K562 (cell line): ENCODE measurements around the gene LANCL1. TPM values are rescaled to one million over a fixed set of nuclear protein-coding genes. Genes with fewer than 3 reads are reported as not detected.

Source experiments
- ATAC-seq: fragments of 200-7000 bp; cut with Tn5 transposase; 3 replicates; pipeline ENCODE4 v1.9.1; 2020; ENCODE audit warnings: moderate library complexity
- BruUV-seq: library from RNA; stranded (reverse); fragments of 400-500 nt; replicated peaks from 2 replicates; lab custom pipeline; 2021; lab: Mats Ljungman, UMichigan
- CTCF ChIA-PET: fragments of 300-600 bp; formaldehyde crosslinking; extraction: SDS; loops from one replicate; lab custom pipeline; 2021; ENCODE audit warnings: low intra/inter-chr PET ratio; lab: Yijun Ruan, JAX
- POLR2A ChIA-PET: fragments of 300-600, 350-650 bp; sonication (Branson Sonifier 250); formaldehyde crosslinking; extraction: SDS; loops from one replicate; lab custom pipeline; 2021; ENCODE audit warnings: antibody characterized with exemption, inconsistent platforms; lab: Yijun Ruan, JAX
- DNase-seq, 4 experiments: peaks; one replicate each; pipeline versions ENCODE4 v3.0.0 to v3.0.0-alpha.2; 2011 to 2018; ENCODE audit warnings: low spot score in 3 of 4, mixed read lengths in 3 of 4; ENCODE audit errors: extremely low read depth in 1 of 4
- FAIRE-seq: peaks from 2 replicates; lab custom pipeline; 2011; peaks lifted over from hg19 to GRCh38; lab: Jason Lieb, UNC
- H2AFZ ChIP-seq: 2 replicates; pipeline ENCODE4 v1.6.0; 2011; ENCODE audit warnings: low read depth, low read length, control low read depth, inconsistent platforms
- H3K27ac ChIP-seq: fragments of 200-600 bp; 3 replicates; pipeline ENCODE4 v1.8.0; 2011; ENCODE audit warnings: low read depth, mild to moderate bottlenecking, control low read depth, inconsistent platforms, low read length, moderate library complexity, mixed read lengths; ENCODE audit errors: extremely low read depth
- H3K27me3 ChIP-seq, 2 experiments: fragments of 300-600 bp in 1 of 2; 2 replicates in 1 of 2; 3 replicates in 1 of 2; pipeline versions ENCODE4 v1.6.0 to v1.8.0; 2011; ENCODE audit warnings: inconsistent platforms in 2 of 2, low read length in 2 of 2, mild to moderate bottlenecking in 1 of 2, mixed read lengths in 1 of 2, moderate library complexity in 1 of 2; ENCODE audit not compliant: control insufficient read depth in 2 of 2, insufficient read depth in 2 of 2
- H3K36me3 ChIP-seq: fragments of 300-600 bp; 3 replicates; pipeline ENCODE4 v1.8.0; 2011; ENCODE audit warnings: mild to moderate bottlenecking, low read length, inconsistent platforms; ENCODE audit not compliant: control insufficient read depth, insufficient read depth
- H3K4me1 ChIP-seq, 2 experiments: fragments of 200-600 bp in 1 of 2; replicated peaks in 1 of 2; 2 replicates in 1 of 2; 3 replicates in 1 of 2; pipeline versions ENCODE4 v1.5.1 to v1.8.0; 2011; ENCODE audit warnings: inconsistent platforms in 2 of 2, low read length in 2 of 2, mild to moderate bottlenecking in 1 of 2, mixed read lengths in 1 of 2, moderate library complexity in 1 of 2; ENCODE audit not compliant: control insufficient read depth in 2 of 2, insufficient read depth in 2 of 2
- H3K4me2 ChIP-seq: 2 replicates; pipeline ENCODE4 v1.6.1; 2011; ENCODE audit warnings: low read length, control low read depth, inconsistent platforms, mixed read lengths; ENCODE audit not compliant: insufficient read depth
- H3K4me3 ChIP-seq: fragments of 200-600 bp; sonication (generic), shearing (Covaris generic); 2 replicates; pipeline ENCODE4 v1.5.1; 2016; ENCODE audit warnings: control low read depth, inconsistent platforms
- H3K79me2 ChIP-seq: fragments of 200-600 bp; 3 replicates; pipeline ENCODE4 v1.8.0; 2011; ENCODE audit warnings: low read length, inconsistent platforms; ENCODE audit not compliant: control insufficient read depth, insufficient read depth
- H3K9ac ChIP-seq, 2 experiments: 2 replicates each; pipeline versions ENCODE4 v1.6.0 to v1.6.1; 2011; ENCODE audit warnings: low read depth in 2 of 2, low read length in 2 of 2, control low read depth in 1 of 2, inconsistent platforms in 1 of 2, mild to moderate bottlenecking in 1 of 2, mixed read lengths in 1 of 2; ENCODE audit not compliant: insufficient read depth in 1 of 2
- H3K9me1 ChIP-seq: one replicate; pipeline ENCODE4 v1.6.0; 2011; ENCODE audit warnings: inconsistent platforms, mild to moderate bottlenecking, low read length, moderate library complexity; ENCODE audit not compliant: control insufficient read depth, insufficient read depth
- H3K9me3 ChIP-seq: replicated peaks from 2 replicates; pipeline ENCODE4 v1.5.1; 2011; ENCODE audit warnings: low read depth, low read length, inconsistent platforms; ENCODE audit not compliant: control insufficient read depth, insufficient read depth
- H4K20me1 ChIP-seq: replicated peaks from 2 replicates; pipeline ENCODE4 v1.6.1; 2011; ENCODE audit warnings: low read length, inconsistent platforms, mixed read lengths; ENCODE audit not compliant: control insufficient read depth, insufficient read depth
- ADNP ChIP-seq: fragments of 200-800 bp; sonication (Bioruptor generic); IDR thresholded peaks from 2 replicates; pipeline ENCODE4 v1.6.1; 2016; ENCODE audit warnings: missing genetic modification characterization, missing compliant biosample characterization
- GTF2A2 ChIP-seq: IDR thresholded peaks from 2 replicates; pipeline ENCODE4 v1.6.1; 2016; ENCODE audit warnings: mild to moderate bottlenecking, missing genetic modification characterization, missing compliant biosample characterization
- KLF1 ChIP-seq: fragments of 450-650 bp; IDR thresholded peaks from 2 replicates; pipeline ENCODE4 v1.6.1; 2016; ENCODE audit warnings: missing genetic modification characterization, missing compliant biosample characterization
- NCOR1 ChIP-seq: fragments of 450-650 bp; IDR thresholded peaks from 2 replicates; pipeline ENCODE4 v1.6.1; 2016; ENCODE audit warnings: mild to moderate bottlenecking, moderate library complexity
- PHB ChIP-seq: fragments of 250-450 bp; sonication (Bioruptor Pico); IDR thresholded peaks from 2 replicates; pipeline ENCODE4 v1.5.0; 2021
- TAF7 ChIP-seq: fragments of 450-650 bp; IDR thresholded peaks from 2 replicates; pipeline ENCODE4 v1.6.1; 2016; ENCODE audit warnings: missing genetic modification characterization, missing compliant biosample characterization
- ZBTB1 ChIP-seq: sonication (generic); formaldehyde crosslinking; IDR thresholded peaks from 2 replicates; pipeline ENCODE4 v1.8.1; 2023; ENCODE audit warnings: missing genetic modification reagents, low read depth, mild to moderate bottlenecking, borderline replicate concordance
- ZNF232 ChIP-seq: sonication (generic); formaldehyde crosslinking; IDR thresholded peaks from 2 replicates; pipeline ENCODE4 v1.8.0; 2022; ENCODE audit warnings: mild to moderate bottlenecking, missing genetic modification reagents
- WGBS: fragments of 100-300 bp; shearing (Covaris generic); methylation state at CpG from one replicate; pipeline ENCODE4 v1.1.6; 2016; ENCODE audit warnings: low coverage, mixed read lengths; ENCODE audit not compliant: insufficient coverage; ENCODE audit errors: missing lambda C conversion rate; 5-methylcytosine and 5-hydroxymethylcytosine counted together
- in situ Hi-C: fragments of 300-500 bp; cut with MboI; formaldehyde crosslinking; loops from 4 replicates; pipeline ENCODE4 v1.15.0; 2018; ENCODE audit warnings: inconsistent platforms, mixed read lengths
- intact Hi-C: fragments of 100-400 bp; cut with micrococcal nuclease; formaldehyde crosslinking; loops from 2 replicates; pipeline ENCODE4 v1.14.2; 2022
- polyA plus RNA-seq, 8 experiments: library from polyadenylated mRNA; depleted of rRNA in 4 of 8; stranded (reverse) in 5 of 8; unstranded in 3 of 8; fragments of >200 nt; fragmentation: Nextera tagmentation in 2 of 8; fragmentation: Illumina TruSeq in 1 of 8; extraction: Ambion mirVana in 2 of 8; extraction: Trizol in 1 of 8; gene quantifications; 2 replicates each; pipeline versions ENCODE4 v1.2.1 to v1.2.3, GENCODE V29; 2011 to 2014; ENCODE audit warnings: inconsistent platforms in 1 of 8, missing spikeins in 1 of 8
- total RNA-seq, 7 experiments: library from RNA; depleted of rRNA in 6 of 7; stranded (reverse); fragments of >200 nt in 6 of 7; fragmentation: Illumina TruSeq in 2 of 7; extraction: Trizol in 2 of 7; gene quantifications; 2 replicates each; pipeline versions ENCODE4 v1.2.1 to v1.2.3, GENCODE V29; 2011 to 2021; ENCODE audit warnings: low replicate concordance in 1 of 7
- TF ChIP-seq, protein P1 (sequence below): fragments of 450-650 bp; IDR thresholded peaks from 2 replicates; pipeline ENCODE4 v1.6.1; 2016; ENCODE audit warnings: mild to moderate bottlenecking
- TF ChIP-seq, protein P2 (sequence below): fragments of 200-800 bp; sonication (Bioruptor generic); IDR thresholded peaks from 2 replicates; pipeline ENCODE4 v1.6.1; 2016; ENCODE audit warnings: missing genetic modification characterization, missing compliant biosample characterization
- TF ChIP-seq, protein P3 (sequence below): sonication (generic); formaldehyde crosslinking; IDR thresholded peaks from 2 replicates; pipeline ENCODE4 v1.8.0; 2022; ENCODE audit warnings: mild to moderate bottlenecking, missing genetic modification reagents
- TF ChIP-seq, protein P4 (sequence below): fragments of 450-650 bp; IDR thresholded peaks from 2 replicates; pipeline ENCODE4 v1.7.1; 2018; ENCODE audit warnings: mild to moderate bottlenecking, low read depth; ENCODE audit not compliant: partially characterized antibody

Gene LANCL1
- total and polyA plus RNA-seq, 9 of the 15 experiments (the other 6 are each of a cell fraction or from before 2014, with no cell fraction given): 15.3 to 56.3 (median 30.1) TPM

DNA sequence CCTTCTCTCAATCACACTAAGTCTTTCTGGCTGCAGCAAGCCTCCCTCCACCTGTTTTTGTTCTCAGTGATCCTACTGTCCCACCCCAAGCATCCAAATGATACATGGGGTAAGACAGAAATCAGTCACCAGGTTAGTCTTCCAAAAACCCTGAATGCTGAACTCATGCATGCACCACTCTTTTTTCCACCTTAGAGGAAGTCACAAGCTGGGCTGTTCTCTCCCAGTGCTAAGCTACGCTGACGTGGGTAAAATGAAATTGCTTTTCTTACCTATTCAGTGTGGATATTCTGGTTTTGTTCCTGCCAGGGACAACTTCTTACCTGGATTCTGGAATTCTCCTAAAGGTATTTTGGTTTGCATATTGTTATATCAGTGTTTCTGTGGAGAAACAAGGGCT lies 54.2 kb downstream of the LANCL1 start:
- no peak overlapping the region for H2AFZ ChIP-seq
- no peaks in the 10 kb centered on the region for H3K9me1 ChIP-seq
- no peaks in the 10 kb centered on the region for H3K36me3 ChIP-seq
- no peaks in the 10 kb centered on the region for H3K9me3 ChIP-seq
- H3K27me3 ChIP-seq: no peaks in the 10 kb centered on the region
- WGBS: 7% methylated on average over 2 of the region's 2 CpGs
- no peak overlapping the region for H3K9ac ChIP-seq
- intact Hi-C loops (no loop called here), in situ Hi-C loops (no loop called here)
- H3K79me2 ChIP-seq: no peaks in the 10 kb centered on the region
- FAIRE-seq (no peak), DNase-seq (no peak), ATAC-seq (no peak)
- ChIA-PET POLR2A (no interaction called here), CTCF (no interaction called here)
- no peaks in the 10 kb centered on the region for H3K4me1 ChIP-seq
- H3K4me3 ChIP-seq: no peak overlapping the region
- H3K27ac ChIP-seq: no peak overlapping the region
- BruUV-seq: no TSS peak
- H3K4me2 ChIP-seq: no peak overlapping the region
- H4K20me1 ChIP-seq: no peaks in the 10 kb centered on the region
- TF ChIP-seq, protein P1, sequence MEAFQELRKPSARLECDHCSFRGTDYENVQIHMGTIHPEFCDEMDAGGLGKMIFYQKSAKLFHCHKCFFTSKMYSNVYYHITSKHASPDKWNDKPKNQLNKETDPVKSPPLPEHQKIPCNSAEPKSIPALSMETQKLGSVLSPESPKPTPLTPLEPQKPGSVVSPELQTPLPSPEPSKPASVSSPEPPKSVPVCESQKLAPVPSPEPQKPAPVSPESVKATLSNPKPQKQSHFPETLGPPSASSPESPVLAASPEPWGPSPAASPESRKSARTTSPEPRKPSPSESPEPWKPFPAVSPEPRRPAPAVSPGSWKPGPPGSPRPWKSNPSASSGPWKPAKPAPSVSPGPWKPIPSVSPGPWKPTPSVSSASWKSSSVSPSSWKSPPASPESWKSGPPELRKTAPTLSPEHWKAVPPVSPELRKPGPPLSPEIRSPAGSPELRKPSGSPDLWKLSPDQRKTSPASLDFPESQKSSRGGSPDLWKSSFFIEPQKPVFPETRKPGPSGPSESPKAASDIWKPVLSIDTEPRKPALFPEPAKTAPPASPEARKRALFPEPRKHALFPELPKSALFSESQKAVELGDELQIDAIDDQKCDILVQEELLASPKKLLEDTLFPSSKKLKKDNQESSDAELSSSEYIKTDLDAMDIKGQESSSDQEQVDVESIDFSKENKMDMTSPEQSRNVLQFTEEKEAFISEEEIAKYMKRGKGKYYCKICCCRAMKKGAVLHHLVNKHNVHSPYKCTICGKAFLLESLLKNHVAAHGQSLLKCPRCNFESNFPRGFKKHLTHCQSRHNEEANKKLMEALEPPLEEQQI: no peak
- TF ChIP-seq ZBTB1 (CRISPR knock-in tag): no peak
- TF ChIP-seq, protein P2, sequence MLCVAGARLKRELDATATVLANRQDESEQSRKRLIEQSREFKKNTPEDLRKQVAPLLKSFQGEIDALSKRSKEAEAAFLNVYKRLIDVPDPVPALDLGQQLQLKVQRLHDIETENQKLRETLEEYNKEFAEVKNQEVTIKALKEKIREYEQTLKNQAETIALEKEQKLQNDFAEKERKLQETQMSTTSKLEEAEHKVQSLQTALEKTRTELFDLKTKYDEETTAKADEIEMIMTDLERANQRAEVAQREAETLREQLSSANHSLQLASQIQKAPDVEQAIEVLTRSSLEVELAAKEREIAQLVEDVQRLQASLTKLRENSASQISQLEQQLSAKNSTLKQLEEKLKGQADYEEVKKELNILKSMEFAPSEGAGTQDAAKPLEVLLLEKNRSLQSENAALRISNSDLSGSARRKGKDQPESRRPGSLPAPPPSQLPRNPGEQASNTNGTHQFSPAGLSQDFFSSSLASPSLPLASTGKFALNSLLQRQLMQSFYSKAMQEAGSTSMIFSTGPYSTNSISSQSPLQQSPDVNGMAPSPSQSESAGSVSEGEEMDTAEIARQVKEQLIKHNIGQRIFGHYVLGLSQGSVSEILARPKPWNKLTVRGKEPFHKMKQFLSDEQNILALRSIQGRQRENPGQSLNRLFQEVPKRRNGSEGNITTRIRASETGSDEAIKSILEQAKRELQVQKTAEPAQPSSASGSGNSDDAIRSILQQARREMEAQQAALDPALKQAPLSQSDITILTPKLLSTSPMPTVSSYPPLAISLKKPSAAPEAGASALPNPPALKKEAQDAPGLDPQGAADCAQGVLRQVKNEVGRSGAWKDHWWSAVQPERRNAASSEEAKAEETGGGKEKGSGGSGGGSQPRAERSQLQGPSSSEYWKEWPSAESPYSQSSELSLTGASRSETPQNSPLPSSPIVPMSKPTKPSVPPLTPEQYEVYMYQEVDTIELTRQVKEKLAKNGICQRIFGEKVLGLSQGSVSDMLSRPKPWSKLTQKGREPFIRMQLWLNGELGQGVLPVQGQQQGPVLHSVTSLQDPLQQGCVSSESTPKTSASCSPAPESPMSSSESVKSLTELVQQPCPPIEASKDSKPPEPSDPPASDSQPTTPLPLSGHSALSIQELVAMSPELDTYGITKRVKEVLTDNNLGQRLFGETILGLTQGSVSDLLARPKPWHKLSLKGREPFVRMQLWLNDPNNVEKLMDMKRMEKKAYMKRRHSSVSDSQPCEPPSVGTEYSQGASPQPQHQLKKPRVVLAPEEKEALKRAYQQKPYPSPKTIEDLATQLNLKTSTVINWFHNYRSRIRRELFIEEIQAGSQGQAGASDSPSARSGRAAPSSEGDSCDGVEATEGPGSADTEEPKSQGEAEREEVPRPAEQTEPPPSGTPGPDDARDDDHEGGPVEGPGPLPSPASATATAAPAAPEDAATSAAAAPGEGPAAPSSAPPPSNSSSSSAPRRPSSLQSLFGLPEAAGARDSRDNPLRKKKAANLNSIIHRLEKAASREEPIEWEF (CRISPR knock-in tag): no peak
- TF ChIP-seq PHB (CRISPR knock-in tag): no peak
- no peak for TF ChIP-seq ADNP (tag)
- TF ChIP-seq, protein P3, sequence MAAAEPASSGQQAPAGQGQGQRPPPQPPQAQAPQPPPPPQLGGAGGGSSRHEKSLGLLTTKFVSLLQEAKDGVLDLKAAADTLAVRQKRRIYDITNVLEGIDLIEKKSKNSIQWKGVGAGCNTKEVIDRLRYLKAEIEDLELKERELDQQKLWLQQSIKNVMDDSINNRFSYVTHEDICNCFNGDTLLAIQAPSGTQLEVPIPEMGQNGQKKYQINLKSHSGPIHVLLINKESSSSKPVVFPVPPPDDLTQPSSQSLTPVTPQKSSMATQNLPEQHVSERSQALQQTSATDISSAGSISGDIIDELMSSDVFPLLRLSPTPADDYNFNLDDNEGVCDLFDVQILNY (CRISPR knock-in tag): no peak
- no peak for TF ChIP-seq NCOR1
- TF ChIP-seq, protein P4, sequence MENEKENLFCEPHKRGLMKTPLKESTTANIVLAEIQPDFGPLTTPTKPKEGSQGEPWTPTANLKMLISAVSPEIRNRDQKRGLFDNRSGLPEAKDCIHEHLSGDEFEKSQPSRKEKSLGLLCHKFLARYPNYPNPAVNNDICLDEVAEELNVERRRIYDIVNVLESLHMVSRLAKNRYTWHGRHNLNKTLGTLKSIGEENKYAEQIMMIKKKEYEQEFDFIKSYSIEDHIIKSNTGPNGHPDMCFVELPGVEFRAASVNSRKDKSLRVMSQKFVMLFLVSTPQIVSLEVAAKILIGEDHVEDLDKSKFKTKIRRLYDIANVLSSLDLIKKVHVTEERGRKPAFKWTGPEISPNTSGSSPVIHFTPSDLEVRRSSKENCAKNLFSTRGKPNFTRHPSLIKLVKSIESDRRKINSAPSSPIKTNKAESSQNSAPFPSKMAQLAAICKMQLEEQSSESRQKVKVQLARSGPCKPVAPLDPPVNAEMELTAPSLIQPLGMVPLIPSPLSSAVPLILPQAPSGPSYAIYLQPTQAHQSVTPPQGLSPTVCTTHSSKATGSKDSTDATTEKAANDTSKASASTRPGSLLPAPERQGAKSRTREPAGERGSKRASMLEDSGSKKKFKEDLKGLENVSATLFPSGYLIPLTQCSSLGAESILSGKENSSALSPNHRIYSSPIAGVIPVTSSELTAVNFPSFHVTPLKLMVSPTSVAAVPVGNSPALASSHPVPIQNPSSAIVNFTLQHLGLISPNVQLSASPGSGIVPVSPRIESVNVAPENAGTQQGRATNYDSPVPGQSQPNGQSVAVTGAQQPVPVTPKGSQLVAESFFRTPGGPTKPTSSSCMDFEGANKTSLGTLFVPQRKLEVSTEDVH: no peak
- no peak for TF ChIP-seq GTF2A2 (tag)
- no peak for TF ChIP-seq ZNF232
- no peak for TF ChIP-seq TAF7 (tag)
- TF ChIP-seq KLF1: no peak
